Common myeloid progenitor, CD34-positive (primary cell): ENCODE data around the gene CAND2. TPM values are rescaled to one million over a fixed set of nuclear protein-coding genes. Genes with fewer than 3 reads are reported as not detected.

Experiments
- CTCF ChIA-PET: fragments of 350-600 bp; sonication (Branson Sonifier 250); formaldehyde crosslinking; loops from one replicate; lab custom pipeline; 2021; ENCODE audit warnings: antibody characterized with exemption; lab: Charles Lee
- POLR2A ChIA-PET: fragments of 350-600 bp; sonication (Branson Sonifier 250); formaldehyde crosslinking; loops from one replicate; lab custom pipeline; 2021; ENCODE audit warnings: antibody characterized with exemption; lab: Charles Lee
- DNase-seq, 3 donors: peaks; one replicate each; pipeline versions ENCODE4 v3.0.0 to v3.0.0-alpha.2; 2013
- H3K27ac ChIP-seq, 2 experiments: 1 replicate in 1 of 2; 2 replicates in 1 of 2; pipeline ENCODE4 v1.7.0; 2013; ENCODE audit warnings: inconsistent platforms in 2 of 2, low read length in 2 of 2, mild to moderate bottlenecking in 2 of 2, low read depth in 1 of 2, moderate library complexity in 1 of 2; ENCODE audit not compliant: severe bottlenecking in 2 of 2, insufficient read depth in 1 of 2, poor library complexity in 1 of 2
- H3K27me3 ChIP-seq, 5 experiments: replicated peaks in 2 of 5; 1 replicate in 3 of 5; 2 replicates in 2 of 5; pipeline versions ENCODE4 v1.6.1 to v1.7.0; 2013; ENCODE audit warnings: low read length in 4 of 5, mild to moderate bottlenecking in 2 of 5, moderate library complexity in 2 of 5, inconsistent platforms in 1 of 5; ENCODE audit not compliant: insufficient read depth in 5 of 5, control insufficient read depth in 4 of 5
- H3K36me3 ChIP-seq, 4 experiments: 1 replicate in 2 of 4; 2 replicates in 2 of 4; pipeline versions ENCODE4 v1.6.1 to v1.7.0; 2013; ENCODE audit warnings: low read length in 3 of 4, control low read depth in 1 of 4, mild to moderate bottlenecking in 1 of 4; ENCODE audit not compliant: control insufficient read depth in 4 of 4, insufficient read depth in 4 of 4
- H3K4me1 ChIP-seq, 4 experiments: 1 replicate in 3 of 4; 2 replicates in 1 of 4; pipeline versions ENCODE4 v1.6.1 to v1.7.1; 2013; ENCODE audit warnings: low read length in 3 of 4, mild to moderate bottlenecking in 3 of 4, control low read depth in 1 of 4, inconsistent platforms in 1 of 4, moderate library complexity in 1 of 4; ENCODE audit not compliant: control insufficient read depth in 4 of 4, insufficient read depth in 4 of 4; ENCODE audit errors: control extremely low read depth in 1 of 4
- H3K4me3 ChIP-seq, 7 experiments: 1 replicate in 4 of 7; 2 replicates in 3 of 7; pipeline versions ENCODE4 v1.5.1 to v1.7.0; 2013; ENCODE audit warnings: mild to moderate bottlenecking in 7 of 7, low read length in 6 of 7, moderate library complexity in 6 of 7, inconsistent platforms in 2 of 7, low read depth in 2 of 7, control low read depth in 1 of 7; ENCODE audit not compliant: insufficient read depth in 4 of 7, control insufficient read depth in 1 of 7; ENCODE audit errors: extremely low read depth in 1 of 7
- H3K9me3 ChIP-seq, 5 experiments: 1 replicate in 4 of 5; 2 replicates in 1 of 5; pipeline versions ENCODE4 v1.6.1 to v1.7.1; 2013; ENCODE audit warnings: low read length in 4 of 5, mild to moderate bottlenecking in 2 of 5, inconsistent platforms in 1 of 5, low read depth in 1 of 5, moderate library complexity in 1 of 5; ENCODE audit not compliant: control insufficient read depth in 4 of 5, insufficient read depth in 2 of 5; ENCODE audit errors: control extremely low read depth in 1 of 5
- WGBS: methylation state at CpG from one replicate; pipeline ENCODE4 v1.1.5; 2013; ENCODE audit not compliant: insufficient coverage; 5-methylcytosine and 5-hydroxymethylcytosine counted together
- polyA plus RNA-seq: library from polyadenylated mRNA; unstranded; fragments of 120-200 nt; gene quantifications from one replicate; pipeline ENCODE4 v1.2.1, GENCODE V29; 2013

CAND2 gene
- polyA plus RNA-seq, result 1.1 TPM

DNA sequence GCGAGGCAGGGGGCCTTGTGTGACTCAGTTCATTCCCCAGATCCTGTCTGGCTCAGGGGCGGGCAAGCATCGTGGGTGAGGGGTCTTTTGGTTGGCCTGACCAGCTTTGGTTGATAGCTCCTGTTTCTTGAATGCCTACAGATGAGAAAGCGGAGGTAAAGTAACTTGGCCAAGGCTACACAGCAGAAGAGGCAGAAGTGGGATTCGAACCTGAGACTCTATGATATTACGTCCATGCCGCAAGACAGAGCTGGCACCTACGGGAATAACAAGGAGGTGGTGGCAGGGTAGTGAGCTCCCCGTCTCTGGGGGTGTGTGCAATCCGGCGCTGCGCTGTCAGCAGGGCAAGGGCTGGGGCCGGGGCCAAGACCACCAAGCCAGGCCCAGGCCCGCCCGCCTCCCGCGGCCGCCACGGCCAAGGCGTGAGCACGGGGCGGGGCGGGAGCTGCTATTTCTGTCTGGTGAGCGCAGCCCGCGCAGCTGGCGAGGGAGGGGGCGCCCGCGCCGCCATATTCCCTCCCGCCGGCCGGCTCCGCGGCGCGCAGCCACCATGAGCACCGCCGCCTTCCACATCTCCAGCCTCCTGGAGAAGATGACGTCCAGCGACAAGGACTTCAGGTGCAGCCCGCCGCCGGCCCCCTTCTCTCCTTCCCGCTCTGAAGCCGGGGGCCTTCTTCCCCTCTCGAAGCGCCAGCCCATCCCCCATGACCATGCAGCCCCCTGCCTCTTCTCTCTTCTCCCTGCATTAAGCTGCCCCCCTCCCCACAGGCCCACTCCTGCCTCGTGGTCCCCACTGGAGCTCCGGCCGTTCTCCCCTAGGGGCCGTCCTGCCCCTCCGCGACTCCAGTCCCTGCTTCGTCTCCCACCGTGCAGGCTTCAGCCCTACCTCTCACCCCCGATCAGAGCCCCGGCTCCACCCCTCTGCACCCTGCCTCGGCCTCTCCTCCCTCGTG is at the start of gene CAND2:
Gene CAND2 (plus strand): TSS at position 510 of the 953 bp plus-strand sequence. CDS start 41 bp downstream, at position 551.
- Histone ChIP-seq H3K27me3 (peaks cover 0 to 6% (median 0%) of the 10 kb centered on the region in 5 experiments), H3K4me3 (peak within 1 kb of the TSS; percentile 55 to 78 (median 72)), H3K27ac (no peak within 1 kb of the TSS), H3K9me3 (no peaks in the 10 kb centered on the region), H3K4me1 (peaks cover 0 to 12% (median 8%) of the 10 kb centered on the region in 4 experiments), H3K36me3 (no peaks in the 10 kb centered on the region)
- POLR2A ChIA-PET, result interaction anchor here (0.9 kb wide), 1 partner anchor 14 kb away, joined by 3 read pairs; no protein-coding TSS in a partner anchor
- CTCF ChIA-PET, result interaction anchor here (0.9 to 2.8 kb wide), 7 partner anchors 9 to 44 kb away, joined by 3 to 11 read pairs (median 4); no protein-coding TSS in a partner anchor
- WGBS, result 5% methylated on average over 55 of the region's 61 CpGs
- peak; percentile 40 to 63 (median 56) for DNase-seq

DNA sequence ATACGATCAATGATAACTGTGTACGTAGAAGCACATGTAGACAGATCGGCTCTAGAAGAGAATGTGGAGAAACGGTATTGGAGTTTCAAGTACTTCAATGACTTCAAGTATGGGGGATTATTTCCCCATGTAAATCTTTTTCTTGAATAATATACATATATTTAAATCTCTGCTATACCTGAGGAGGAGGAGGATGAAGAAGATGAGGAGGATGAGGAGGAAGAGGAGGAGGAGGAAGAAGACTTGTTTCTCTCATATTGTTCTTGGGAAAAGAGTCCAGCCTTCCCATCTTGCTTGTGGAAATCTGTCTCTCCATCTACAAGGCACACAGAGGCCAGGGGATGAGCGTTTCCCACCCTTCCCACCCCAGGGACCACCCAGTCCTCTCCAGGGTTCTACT is 48.0 kb upstream of the CAND2 start:
- no peaks in the 10 kb centered on the region for H3K9me3 ChIP-seq
- H3K27ac ChIP-seq, result no peak overlapping the region
- WGBS, result 100% methylated on average over 2 of the region's 5 CpGs
- DNase-seq, result no peak
- H3K36me3 ChIP-seq, result no peaks in the 10 kb centered on the region
- ChIA-PET CTCF (no interaction called here), POLR2A (no interaction called here)
- peaks cover 0 to 14% (median 7%) of the 10 kb centered on the region in 4 experiments for H3K4me1 ChIP-seq
- H3K4me3 ChIP-seq, result no peak overlapping the region
- H3K27me3 ChIP-seq, result peaks cover 0 to 3% (median 0%) of the 10 kb centered on the region in 5 experiments

DNA sequence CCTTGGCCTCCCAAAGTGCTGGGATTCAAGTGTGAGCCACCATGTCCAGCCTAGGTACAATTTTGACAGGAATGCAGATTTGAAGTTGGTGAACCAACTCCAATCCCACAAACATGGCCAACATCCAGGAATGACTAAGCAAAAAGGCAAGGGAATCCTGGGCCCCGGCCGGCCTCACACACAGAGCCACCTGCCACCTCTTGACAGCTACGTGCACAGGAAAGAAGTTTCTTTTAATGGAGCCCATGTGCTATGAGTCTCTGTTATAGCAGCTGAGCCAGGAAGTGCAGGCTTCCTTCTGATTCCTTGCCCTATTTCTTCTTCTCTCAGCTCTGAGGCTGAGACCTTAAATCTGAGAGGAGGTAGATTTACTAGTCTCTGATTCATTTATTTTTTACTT is 46.3 kb upstream of the CAND2 start:
- H3K4me1 ChIP-seq, result peaks cover 0 to 14% (median 7%) of the 10 kb centered on the region in 4 experiments
- H3K36me3 ChIP-seq, result no peaks in the 10 kb centered on the region
- peak in 2 of 3 donors; percentile 26 to 40 for DNase-seq
- ChIA-PET POLR2A (interaction anchor here (0.6 kb wide), 2 partner anchors 25 to 40 kb away, joined by 3 read pairs; no protein-coding TSS in a partner anchor), CTCF (no interaction called here)
- 0% methylated on average over 3 of the region's 3 CpGs for WGBS
- no peak overlapping the region for H3K27ac ChIP-seq
- peaks cover 0 to 3% (median 0%) of the 10 kb centered on the region in 5 experiments for H3K27me3 ChIP-seq
- no peaks in the 10 kb centered on the region for H3K9me3 ChIP-seq
- H3K4me3 ChIP-seq, result no peak overlapping the region

DNA sequence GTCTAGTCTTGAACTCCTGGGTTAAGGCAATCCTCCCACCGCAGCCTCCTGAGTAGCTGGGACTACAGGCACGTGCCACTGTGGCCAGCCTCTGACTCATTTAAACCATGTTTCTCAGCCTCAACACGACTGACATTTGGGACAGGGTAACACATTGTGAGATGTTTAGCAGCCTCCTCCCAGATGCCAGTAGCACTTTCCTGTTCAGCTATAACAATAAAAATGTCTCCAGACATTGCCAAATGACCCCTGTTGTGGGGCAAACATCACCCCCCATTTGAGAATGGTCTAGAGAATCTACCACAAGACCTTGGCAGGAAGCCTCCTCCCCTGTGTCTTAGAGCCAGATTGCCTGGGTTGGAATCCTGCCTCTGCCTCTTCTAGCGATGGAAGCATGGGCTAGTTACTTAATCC is 45.8 kb upstream of the CAND2 start:
- Histone ChIP-seq H3K9me3 (no peaks in the 10 kb centered on the region), H3K27me3 (peaks cover 0 to 3% (median 0%) of the 10 kb centered on the region in 5 experiments), H3K4me1 (peaks cover 0 to 14% (median 7%) of the 10 kb centered on the region in 4 experiments), H3K27ac (no peak overlapping the region), H3K4me3 (no peak overlapping the region), H3K36me3 (no peaks in the 10 kb centered on the region)
- ChIA-PET POLR2A (interaction anchor here (0.6 kb wide), 1 partner anchor 41 kb away, joined by 3 read pairs; no protein-coding TSS in a partner anchor), CTCF (no interaction called here)
- 44% methylated on average over 3 of the region's 4 CpGs for WGBS
- peak in 2 of 3 donors; percentile 36 to 52 for DNase-seq

DNA sequence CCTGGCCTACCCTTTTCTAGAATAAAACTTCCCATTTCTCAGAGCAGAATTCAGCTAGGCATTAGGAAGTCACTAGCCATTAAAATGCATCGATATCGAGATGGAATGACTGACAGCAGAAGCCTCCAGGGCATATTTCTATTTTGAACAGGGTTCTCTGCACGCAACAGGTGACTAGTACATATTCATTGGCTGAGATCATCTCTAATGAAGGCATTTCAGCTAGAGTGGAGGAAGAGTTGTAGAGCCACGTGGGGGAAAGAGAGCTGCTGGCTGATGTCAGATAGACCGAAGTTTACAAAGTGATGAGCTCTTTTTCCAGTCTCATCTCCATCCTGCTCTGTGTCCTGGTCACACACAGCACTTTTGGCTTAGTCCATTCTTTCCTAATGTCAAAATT is 44.9 kb upstream of the CAND2 start:
- CTCF ChIA-PET, result interaction anchor here (1.0 kb wide), 1 partner anchor 45 kb away, joined by 4 read pairs; no protein-coding TSS in a partner anchor
- Histone ChIP-seq H3K4me1 (peaks cover 0 to 14% (median 7%) of the 10 kb centered on the region in 4 experiments), H3K4me3 (no peak overlapping the region), H3K36me3 (no peaks in the 10 kb centered on the region), H3K27me3 (peaks cover 0 to 3% (median 0%) of the 10 kb centered on the region in 5 experiments), H3K27ac (no peak overlapping the region), H3K9me3 (no peaks in the 10 kb centered on the region)
- no peak for DNase-seq
- POLR2A ChIA-PET, result no interaction called here
- 100% methylated on average over 5 of the region's 5 CpGs for WGBS

DNA sequence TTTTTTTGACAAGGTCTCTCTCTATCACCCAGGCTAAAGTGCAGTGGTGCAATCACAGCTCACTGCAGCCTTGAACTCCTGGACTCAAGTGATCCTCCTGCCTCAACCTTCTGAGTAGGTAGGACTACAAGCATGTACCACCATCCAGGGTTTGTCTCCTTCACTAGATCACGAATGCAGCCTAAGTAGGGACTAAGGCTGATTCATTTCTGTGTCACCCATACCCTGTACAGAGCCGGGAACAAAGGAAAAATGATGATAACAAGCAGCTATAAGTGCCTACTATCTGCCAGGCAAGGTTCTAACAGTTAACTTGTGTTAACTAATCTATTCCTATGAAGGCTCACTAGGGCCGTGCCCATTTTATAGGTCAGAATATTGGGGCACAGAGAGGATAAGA is 44.4 kb upstream of the CAND2 start:
- ChIA-PET CTCF (interaction anchor here (1.0 kb wide), 1 partner anchor 45 kb away, joined by 4 read pairs; no protein-coding TSS in a partner anchor), POLR2A (no interaction called here)
- no peak overlapping the region for H3K4me3 ChIP-seq
- peaks cover 0 to 3% (median 0%) of the 10 kb centered on the region in 5 experiments for H3K27me3 ChIP-seq
- no peak for DNase-seq
- WGBS, result 80% methylated on average over 2 of the region's 3 CpGs
- H3K36me3 ChIP-seq, result no peaks in the 10 kb centered on the region
- no peak overlapping the region for H3K27ac ChIP-seq
- peaks cover 0 to 14% (median 7%) of the 10 kb centered on the region in 4 experiments for H3K4me1 ChIP-seq
- H3K9me3 ChIP-seq, result no peaks in the 10 kb centered on the region
